Measurements from ENCODE around the gene CCDC170.

GRCh38 chr6:151553416-151554165 lies 59.8 kb downstream of the CCDC170 start:
- TF ChIP-seq SRF (IDR thresholded peaks at IDR 0.05; ENCODE audit: low read depth), result no peak
- TF ChIP-seq POLR2A (IDR thresholded peaks at IDR 0.05; ENCODE audit: borderline replicate concordance, extremely low read depth, insufficient read depth, insufficient read length), result no peak
- no peak for TF ChIP-seq YY1 (IDR thresholded peaks at IDR 0.05; ENCODE audit: extremely low read depth, insufficient replicate concordance, low read depth, low read length)
- TF ChIP-seq CTCF (IDR thresholded peaks at IDR 0.05 in 2 of 3, conservative IDR thresholded peaks at IDR 0.05 in 1 of 3; ENCODE audit: borderline replicate concordance in 1 of 3, insufficient read depth in 1 of 3, low read depth in 2 of 3, low read length in 2 of 3), result no peak
- TF ChIP-seq CBX3 (IDR thresholded peaks at IDR 0.05; ENCODE audit: low read depth), result no peak
- TF ChIP-seq TCF7L2 (IDR thresholded peaks at IDR 0.05; ENCODE audit: borderline replicate concordance, extremely low read depth, insufficient read depth, insufficient read length), result no peak
- TF ChIP-seq EZH2 (IDR thresholded peaks at IDR 0.05), result no peak
- TF ChIP-seq ZNF274 (IDR thresholded peaks at IDR 0.05; ENCODE audit: low read depth, low read length), result no peak
- TF ChIP-seq POLR2AphosphoS5 (IDR thresholded peaks at IDR 0.05; ENCODE audit: low read depth, low read length), result no peak
- TF ChIP-seq EZH2phosphoT487 (IDR thresholded peaks at IDR 0.05; ENCODE audit: borderline replicate concordance), result no peak
